NCI-H1417 treated with DMSO at 0.1 percent for 48 hours (cell line): ENCODE data around the gene MBD3L2B.

Experiments
- DNase-seq: peaks from one replicate; lab custom pipeline; 2025; lab: John Stamatoyannopoulos, UW

MBD3L2B gene

GRCh38 chr19:7010722-7011593, 10.3 kb downstream of the MBD3L2B start:
- no peak for DNase-seq

- no peak for DNase-seq
These were observed 13.4 kb downstream of the MBD3L2B start for GRCh38 chr19:7007859-7008258.

GRCh38 chr19:7006135-7006704, 15.0 kb downstream of the MBD3L2B start:
- DNase-seq: no peak

- no peak for DNase-seq
These were observed 16.8 kb downstream of the MBD3L2B start for GRCh38 chr19:7004313-7004931.

GRCh38 chr19:7000816-7001215, 20.4 kb downstream of the MBD3L2B start:
- DNase-seq: no peak

GRCh38 chr19:7000333-7000732, 20.9 kb downstream of the MBD3L2B start:
- DNase-seq: no peak

GRCh38 chr19:6999933-7000332, 21.3 kb downstream of the MBD3L2B start:
- DNase-seq: no peak

- no peak for DNase-seq
These were observed 23.4 kb downstream of the MBD3L2B start for GRCh38 chr19:6997679-6998445.

- DNase-seq: no peak
These were observed 24.4 kb downstream of the MBD3L2B start for GRCh38 chr19:6996810-6997209.

GRCh38 chr19:6995054-6995453, 26.2 kb downstream of the MBD3L2B start:
- no peak for DNase-seq

GRCh38 chr19:6988257-6988656, 33.0 kb downstream of the MBD3L2B start:
- no peak for DNase-seq

GRCh38 chr19:6987850-6988249, 33.4 kb downstream of the MBD3L2B start:
- DNase-seq: no peak

- DNase-seq: no peak
These were observed 37.8 kb downstream of the MBD3L2B start for GRCh38 chr19:6983448-6983847.

- DNase-seq: no peak
These were observed 41.8 kb downstream of the MBD3L2B start for GRCh38 chr19:6979399-6979798.

GRCh38 chr19:6976197-6976596, 45.0 kb downstream of the MBD3L2B start:
- no peak for DNase-seq

GRCh38 chr19:6971366-6971765, 49.9 kb downstream of the MBD3L2B start:
- no peak for DNase-seq

- DNase-seq: no peak
These were observed 50.8 kb downstream of the MBD3L2B start for GRCh38 chr19:6970443-6970842.

GRCh38 chr19:6970021-6970420, 51.2 kb downstream of the MBD3L2B start:
- DNase-seq: no peak

- DNase-seq: no peak
These were observed 51.7 kb downstream of the MBD3L2B start for GRCh38 chr19:6969490-6969889.
